Neural cell (in vitro differentiated cells): ENCODE results near the gene SLC16A8.

ENCODE experiments used
- EP300 ChIP-seq: fragments of 450-650 bp; conservative IDR thresholded peaks from 2 replicates; pipeline ENCODE4 v1.6.1; 2014; ENCODE audit warnings: antibody characterized with exemption, mild to moderate bottlenecking, moderate library complexity; ENCODE audit not compliant: poor library complexity, severe bottlenecking
- EZH2 ChIP-seq: fragments of 200-600, 300-800 bp; shearing (Covaris generic), sonication (generic); IDR thresholded peaks from 2 replicates; pipeline ENCODE4 v1.6.1; 2014; ENCODE audit warnings: antibody characterized with exemption, low read length, borderline replicate concordance, mild to moderate bottlenecking; ENCODE audit not compliant: insufficient read depth, poor library complexity, severe bottlenecking
- POLR2AphosphoS5 ChIP-seq: IDR thresholded peaks from 2 replicates; pipeline ENCODE4 v1.6.1; 2012
- RAD21 ChIP-seq: fragments of 450-650 bp; conservative IDR thresholded peaks from 2 replicates; pipeline ENCODE4 v1.6.1; 2014; ENCODE audit warnings: antibody characterized with exemption, mild to moderate bottlenecking, moderate library complexity
- TAF1 ChIP-seq: IDR thresholded peaks from 2 replicates; pipeline ENCODE4 v1.6.1; 2012; ENCODE audit warnings: low read depth
- TF ChIP-seq, protein P1 (sequence below): IDR thresholded peaks from 2 replicates; pipeline ENCODE4 v1.6.1; 2012; ENCODE audit warnings: borderline replicate concordance
- TF ChIP-seq, protein P2 (sequence below): fragments of 450-650 bp; IDR thresholded peaks from 2 replicates; pipeline ENCODE4 v1.5.1; 2014; ENCODE audit warnings: antibody characterized with exemption, mild to moderate bottlenecking, moderate library complexity; ENCODE audit not compliant: poor library complexity, severe bottlenecking

DNA sequence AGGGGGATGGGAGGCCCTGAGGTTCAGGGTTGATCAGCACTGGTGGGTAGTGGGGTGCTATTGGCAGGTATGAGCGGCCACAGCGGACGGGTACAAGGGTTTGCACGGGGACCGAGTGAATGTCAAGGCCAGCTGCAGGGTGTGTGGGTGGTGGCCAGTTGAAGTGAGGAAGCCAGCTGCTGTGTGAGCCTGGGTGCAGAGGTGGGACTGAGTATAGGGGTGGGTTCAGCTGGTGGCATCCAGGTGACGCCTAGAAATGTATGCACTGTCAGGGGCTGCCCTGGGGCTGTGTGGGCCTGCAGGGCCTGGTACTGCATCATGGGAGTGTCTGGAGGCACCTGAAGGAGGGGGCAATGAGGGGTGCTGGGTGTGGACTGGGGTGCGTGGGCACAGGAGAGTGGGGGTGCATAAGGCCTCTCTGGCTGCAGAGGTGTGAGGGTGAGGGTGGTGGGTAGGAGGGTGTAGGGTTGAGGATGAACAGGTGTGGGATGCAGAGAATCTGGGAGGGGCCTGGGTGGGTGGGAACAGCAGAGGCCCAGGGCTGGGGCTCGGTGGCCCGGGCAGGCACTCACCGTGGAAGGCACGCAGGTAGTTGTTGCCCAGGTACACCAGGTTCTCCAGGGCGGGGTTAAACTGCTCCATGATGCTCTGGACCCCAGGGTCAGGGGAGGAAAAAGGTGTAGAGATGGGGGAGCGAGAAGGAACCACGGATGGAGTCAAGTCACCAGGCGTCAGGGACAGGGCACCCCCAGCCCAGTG is 24.8 kb upstream of the SLC16A8 start:
- TF ChIP-seq, protein P1, sequence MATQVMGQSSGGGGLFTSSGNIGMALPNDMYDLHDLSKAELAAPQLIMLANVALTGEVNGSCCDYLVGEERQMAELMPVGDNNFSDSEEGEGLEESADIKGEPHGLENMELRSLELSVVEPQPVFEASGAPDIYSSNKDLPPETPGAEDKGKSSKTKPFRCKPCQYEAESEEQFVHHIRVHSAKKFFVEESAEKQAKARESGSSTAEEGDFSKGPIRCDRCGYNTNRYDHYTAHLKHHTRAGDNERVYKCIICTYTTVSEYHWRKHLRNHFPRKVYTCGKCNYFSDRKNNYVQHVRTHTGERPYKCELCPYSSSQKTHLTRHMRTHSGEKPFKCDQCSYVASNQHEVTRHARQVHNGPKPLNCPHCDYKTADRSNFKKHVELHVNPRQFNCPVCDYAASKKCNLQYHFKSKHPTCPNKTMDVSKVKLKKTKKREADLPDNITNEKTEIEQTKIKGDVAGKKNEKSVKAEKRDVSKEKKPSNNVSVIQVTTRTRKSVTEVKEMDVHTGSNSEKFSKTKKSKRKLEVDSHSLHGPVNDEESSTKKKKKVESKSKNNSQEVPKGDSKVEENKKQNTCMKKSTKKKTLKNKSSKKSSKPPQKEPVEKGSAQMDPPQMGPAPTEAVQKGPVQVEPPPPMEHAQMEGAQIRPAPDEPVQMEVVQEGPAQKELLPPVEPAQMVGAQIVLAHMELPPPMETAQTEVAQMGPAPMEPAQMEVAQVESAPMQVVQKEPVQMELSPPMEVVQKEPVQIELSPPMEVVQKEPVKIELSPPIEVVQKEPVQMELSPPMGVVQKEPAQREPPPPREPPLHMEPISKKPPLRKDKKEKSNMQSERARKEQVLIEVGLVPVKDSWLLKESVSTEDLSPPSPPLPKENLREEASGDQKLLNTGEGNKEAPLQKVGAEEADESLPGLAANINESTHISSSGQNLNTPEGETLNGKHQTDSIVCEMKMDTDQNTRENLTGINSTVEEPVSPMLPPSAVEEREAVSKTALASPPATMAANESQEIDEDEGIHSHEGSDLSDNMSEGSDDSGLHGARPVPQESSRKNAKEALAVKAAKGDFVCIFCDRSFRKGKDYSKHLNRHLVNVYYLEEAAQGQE, result no peak
- TF ChIP-seq, protein P2, sequence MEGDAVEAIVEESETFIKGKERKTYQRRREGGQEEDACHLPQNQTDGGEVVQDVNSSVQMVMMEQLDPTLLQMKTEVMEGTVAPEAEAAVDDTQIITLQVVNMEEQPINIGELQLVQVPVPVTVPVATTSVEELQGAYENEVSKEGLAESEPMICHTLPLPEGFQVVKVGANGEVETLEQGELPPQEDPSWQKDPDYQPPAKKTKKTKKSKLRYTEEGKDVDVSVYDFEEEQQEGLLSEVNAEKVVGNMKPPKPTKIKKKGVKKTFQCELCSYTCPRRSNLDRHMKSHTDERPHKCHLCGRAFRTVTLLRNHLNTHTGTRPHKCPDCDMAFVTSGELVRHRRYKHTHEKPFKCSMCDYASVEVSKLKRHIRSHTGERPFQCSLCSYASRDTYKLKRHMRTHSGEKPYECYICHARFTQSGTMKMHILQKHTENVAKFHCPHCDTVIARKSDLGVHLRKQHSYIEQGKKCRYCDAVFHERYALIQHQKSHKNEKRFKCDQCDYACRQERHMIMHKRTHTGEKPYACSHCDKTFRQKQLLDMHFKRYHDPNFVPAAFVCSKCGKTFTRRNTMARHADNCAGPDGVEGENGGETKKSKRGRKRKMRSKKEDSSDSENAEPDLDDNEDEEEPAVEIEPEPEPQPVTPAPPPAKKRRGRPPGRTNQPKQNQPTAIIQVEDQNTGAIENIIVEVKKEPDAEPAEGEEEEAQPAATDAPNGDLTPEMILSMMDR, result no peak
- TF ChIP-seq POLR2AphosphoS5 (no peak), EZH2 (no peak), TAF1 (no peak), RAD21 (no peak), EP300 (no peak)
